ENCODE data around the gene ANKRD29. TPM values are rescaled to one million over a fixed set of nuclear protein-coding genes. Genes with fewer than 3 reads are reported as not detected.

The ANKRD29 gene
- total and polyA plus RNA-seq, 9 of the 15 experiments (the other 6 are each of a cell fraction or from before 2014, with no cell fraction given): 0.36 TPM; not detected in 8

- in situ Hi-C loops (cut with MboI) (no loop called here), intact Hi-C loops (cut with micrococcal nuclease) (no loop called here)
- no peak overlapping the region for H2AFZ ChIP-seq (ENCODE audit: low read depth, low read length)
- H3K27ac ChIP-seq (ENCODE audit: extremely low read depth, low read depth, low read length): no peak overlapping the region
- no peaks in the 10 kb centered on the region for H3K4me1 ChIP-seq (replicated peaks in 1 of 2; ENCODE audit: control insufficient read depth in 2 of 2, insufficient read depth in 2 of 2, low read length in 2 of 2)
- no peaks in the 10 kb centered on the region for H4K20me1 ChIP-seq (replicated peaks; ENCODE audit: control insufficient read depth, insufficient read depth, low read length)
- H3K4me3 ChIP-seq: no peak overlapping the region
- H3K27me3 ChIP-seq (ENCODE audit: control insufficient read depth in 2 of 2, insufficient read depth in 2 of 2, low read length in 2 of 2): peaks cover 5 to 7% of the 10 kb centered on the region in 2 experiments; a peak in 3 of 5 replicates
- 2% methylated on average over 3 of the region's 3 CpGs for WGBS (ENCODE audit: insufficient coverage, low coverage, missing lambda C conversion rate)
- CTCF ChIA-PET (ENCODE audit: low intra/inter-chr PET ratio): no interaction called here
- BruUV-seq (replicated peaks): no TSS peak
- no peaks in the 10 kb centered on the region for H3K9me1 ChIP-seq (ENCODE audit: control insufficient read depth, insufficient read depth, low read length)
- no peak for DNase-seq (ENCODE audit: extremely low read depth in 1 of 4, low spot score in 3 of 4)
- H3K4me2 ChIP-seq (ENCODE audit: insufficient read depth, low read length): no peak overlapping the region
- H3K9me3 ChIP-seq (replicated peaks; ENCODE audit: control insufficient read depth, insufficient read depth, low read depth, low read length): no peaks in the 10 kb centered on the region
- no peak for ATAC-seq
- H3K36me3 ChIP-seq (ENCODE audit: control insufficient read depth, insufficient read depth, low read length): no peaks in the 10 kb centered on the region
- no peaks in the 10 kb centered on the region for H3K79me2 ChIP-seq (ENCODE audit: control insufficient read depth, insufficient read depth, low read length)
- no peak for FAIRE-seq
- POLR2A ChIA-PET: no interaction called here
- TF ChIP-seq MYC (IDR thresholded peaks at IDR 0.05; ENCODE audit: low read depth, low read length) (no peak), MYC (CRISPR knock-in tag; IDR thresholded peaks at IDR 0.05; ENCODE audit: borderline replicate concordance, low read depth) (no peak), ZNF655 (CRISPR knock-in tag; IDR thresholded peaks at IDR 0.05) (no peak), ZBTB26 (CRISPR knock-in tag; IDR thresholded peaks at IDR 0.05) (no peak), DLX4 (CRISPR knock-in tag; IDR thresholded peaks at IDR 0.05) (no peak)
- no peak overlapping the region for H3K9ac ChIP-seq (ENCODE audit: insufficient read depth in 1 of 2, low read depth in 2 of 2, low read length in 2 of 2)
Measured at GRCh38 chr18:23683155-23683554, 20.4 kb upstream of the ANKRD29 start.
